Measurements from ENCODE around the gene MRPL22.

DNA sequence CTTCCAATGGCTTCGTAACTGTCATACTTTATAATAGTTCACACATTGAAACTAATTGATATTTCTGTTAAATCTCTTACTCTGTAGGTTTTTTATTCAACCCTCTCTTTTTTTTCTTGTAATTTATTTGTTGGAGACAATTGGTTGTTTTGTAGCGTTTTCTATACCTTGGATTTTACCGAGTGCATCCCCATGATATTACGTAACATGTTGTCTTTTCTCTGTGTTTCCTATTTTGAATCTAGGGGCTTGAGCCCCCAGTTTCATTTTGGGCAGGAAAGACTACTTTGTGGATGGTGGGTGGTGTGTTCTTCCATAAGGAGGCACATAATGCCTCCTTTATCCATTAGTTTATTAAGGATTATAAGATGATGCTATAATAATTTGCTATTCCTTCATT, 7.4 kb downstream of the MRPL22 start:
- TF ChIP-seq EZH2phosphoT487 (IDR thresholded peaks at IDR 0.05; ENCODE audit: insufficient read depth, low read depth) = no peak
- no peak for TF ChIP-seq EZH2 (IDR thresholded peaks at IDR 0.05; ENCODE audit: insufficient read depth, poor library complexity, severe bottlenecking)

Data from GM23248 (cell line).